Natural killer cell (primary cell): ENCODE measurements around the gene PCNX1. TPM values are rescaled to one million over a fixed set of nuclear protein-coding genes. Genes with fewer than 3 reads are reported as not detected.

Experiments used
- ATAC-seq, 3 donors: fragments of 150-1000 bp in 2 of 3; fragments of 200-7000 bp in 1 of 3; cut with Tn5 transposase; 1 replicate in 1 of 3; 2 replicates in 2 of 3; pipeline ENCODE4 v1.10.0; 2021; ENCODE audit warnings: mild to moderate bottlenecking in 2 of 3, moderate library complexity in 2 of 3
- DNase-seq, 2 donors: peaks; one replicate each; pipeline versions ENCODE4 v3.0.0 to v3.0.0-alpha.2; 2013 to 2021; ENCODE audit warnings: mixed read lengths in 1 of 2
- H3K27ac ChIP-seq: one replicate; pipeline ENCODE4 v1.5.1; 2013; ENCODE audit warnings: mild to moderate bottlenecking, low read length
- H3K27me3 ChIP-seq: one replicate; pipeline ENCODE4 v1.6.1; 2013; ENCODE audit warnings: low read length; ENCODE audit not compliant: control insufficient read depth, insufficient read depth
- H3K36me3 ChIP-seq: one replicate; pipeline ENCODE4 v1.6.1; 2013; ENCODE audit warnings: low read length; ENCODE audit not compliant: control insufficient read depth, insufficient read depth
- H3K4me1 ChIP-seq: one replicate; pipeline ENCODE4 v1.6.1; 2013; ENCODE audit warnings: low read length; ENCODE audit not compliant: control insufficient read depth, insufficient read depth
- H3K4me3 ChIP-seq: one replicate; pipeline ENCODE4 v1.5.1; 2013; ENCODE audit warnings: low read length
- H3K9me3 ChIP-seq: one replicate; pipeline ENCODE4 v1.6.1; 2013; ENCODE audit warnings: low read length; ENCODE audit not compliant: control insufficient read depth, insufficient read depth
- H3K27ac Mint-ChIP-seq, 2 donors: one replicate each; pipeline ENCODE4 v1.8.0; 2022; ENCODE audit warnings: mild to moderate bottlenecking in 2 of 2, mixed read lengths in 2 of 2, moderate library complexity in 1 of 2
- H3K27me3 Mint-ChIP-seq, 2 donors: one replicate each; pipeline ENCODE4 v1.8.0; 2022; ENCODE audit warnings: low read depth in 2 of 2, mixed read lengths in 2 of 2
- H3K36me3 Mint-ChIP-seq: one replicate; pipeline ENCODE4 v1.8.0; 2022; ENCODE audit warnings: mixed read lengths
- H3K4me1 Mint-ChIP-seq, 2 donors: one replicate each; pipeline ENCODE4 v1.8.0; 2022; ENCODE audit warnings: mixed read lengths in 2 of 2
- H3K4me3 Mint-ChIP-seq: one replicate; pipeline ENCODE4 v1.8.0; 2022; ENCODE audit warnings: mild to moderate bottlenecking, moderate library complexity, mixed read lengths
- H3K9me3 Mint-ChIP-seq, 2 donors: one replicate each; pipeline ENCODE4 v1.8.0; 2022; ENCODE audit warnings: mixed read lengths in 2 of 2
- WGBS: methylation state at CpG from one replicate; pipeline ENCODE4 v1.1.7; 2013; ENCODE audit warnings: missing lambda C conversion rate; ENCODE audit not compliant: insufficient coverage; 5-methylcytosine and 5-hydroxymethylcytosine counted together
- intact Hi-C: fragments of 100-400 bp; cut with micrococcal nuclease; formaldehyde crosslinking; loops from one replicate; pipeline ENCODE4 v1.14.2; 2022
- total RNA-seq, 4 donors: library from RNA; stranded (reverse); fragments of 120-200 nt in 1 of 4; gene quantifications; one replicate each; pipeline versions ENCODE4 v1.2.3 to v1.2.4, GENCODE V29; 2013 to 2022
- TF ChIP-seq, protein P1 (sequence below): fragments of 200-600 bp; IDR thresholded peaks from one replicate; pipeline ENCODE4 v1.8.0; 2022; ENCODE audit warnings: antibody characterized with exemption

Gene PCNX1
- total RNA-seq, 3 donors from 2014 or later (not counting 1 experiment from before 2014, with no cell fraction given) = 79.8 to 124 (median 119) TPM

- ATAC-seq (no peak), DNase-seq (no peak)
- Histone ChIP-seq H3K4me1 (peaks cover 8% of the 10 kb centered on the region), H3K27ac (no peak overlapping the region), H3K36me3 (no peaks in the 10 kb centered on the region), H3K27me3 (no peaks in the 10 kb centered on the region), H3K9me3 (no peaks in the 10 kb centered on the region), H3K4me3 (no peak overlapping the region)
- Mint-ChIP-seq H3K27me3 (peaks cover 7 to 8% of the 10 kb centered on the region in 2 donors), H3K36me3 (no peaks in the 10 kb centered on the region), H3K4me3 (no peak overlapping the region), H3K9me3 (no peaks in the 10 kb centered on the region), H3K4me1 (peaks cover 9 to 10% of the 10 kb centered on the region in 2 donors), H3K27ac (no peak overlapping the region)
- TF ChIP-seq, protein P1, sequence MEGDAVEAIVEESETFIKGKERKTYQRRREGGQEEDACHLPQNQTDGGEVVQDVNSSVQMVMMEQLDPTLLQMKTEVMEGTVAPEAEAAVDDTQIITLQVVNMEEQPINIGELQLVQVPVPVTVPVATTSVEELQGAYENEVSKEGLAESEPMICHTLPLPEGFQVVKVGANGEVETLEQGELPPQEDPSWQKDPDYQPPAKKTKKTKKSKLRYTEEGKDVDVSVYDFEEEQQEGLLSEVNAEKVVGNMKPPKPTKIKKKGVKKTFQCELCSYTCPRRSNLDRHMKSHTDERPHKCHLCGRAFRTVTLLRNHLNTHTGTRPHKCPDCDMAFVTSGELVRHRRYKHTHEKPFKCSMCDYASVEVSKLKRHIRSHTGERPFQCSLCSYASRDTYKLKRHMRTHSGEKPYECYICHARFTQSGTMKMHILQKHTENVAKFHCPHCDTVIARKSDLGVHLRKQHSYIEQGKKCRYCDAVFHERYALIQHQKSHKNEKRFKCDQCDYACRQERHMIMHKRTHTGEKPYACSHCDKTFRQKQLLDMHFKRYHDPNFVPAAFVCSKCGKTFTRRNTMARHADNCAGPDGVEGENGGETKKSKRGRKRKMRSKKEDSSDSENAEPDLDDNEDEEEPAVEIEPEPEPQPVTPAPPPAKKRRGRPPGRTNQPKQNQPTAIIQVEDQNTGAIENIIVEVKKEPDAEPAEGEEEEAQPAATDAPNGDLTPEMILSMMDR = no peak
- intact Hi-C loops = no loop called here
- 100% methylated on average over 2 of the region's 2 CpGs for WGBS
Observed at GRCh38 chr14:71135496-71135895, 228.2 kb downstream of the PCNX1 start.

DNA sequence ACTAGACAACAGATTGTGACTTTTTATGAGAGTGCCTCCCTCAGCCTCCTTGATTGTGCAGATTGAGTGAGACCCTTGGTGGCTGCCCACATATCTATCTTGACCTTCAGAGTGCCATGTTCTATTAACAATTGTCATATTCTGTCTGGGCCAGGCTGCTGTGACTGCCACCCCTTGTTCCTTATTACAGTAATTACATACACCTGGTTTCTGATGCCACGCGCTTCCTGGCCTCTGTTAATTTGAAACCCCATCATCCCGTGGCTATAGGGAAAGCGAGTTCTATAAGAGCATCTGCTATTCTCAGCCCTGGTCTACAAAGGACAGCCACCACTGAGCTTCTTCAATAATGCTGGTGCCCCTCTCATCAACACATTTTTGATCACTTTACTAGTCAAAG is 228.7 kb downstream of the PCNX1 start:
- H3K4me1 Mint-ChIP-seq = peaks cover 5% of the 10 kb centered on the region in 2 donors
- peaks cover 7 to 8% of the 10 kb centered on the region in 2 donors for H3K27me3 Mint-ChIP-seq
- DNase-seq (no peak), ATAC-seq (no peak)
- TF ChIP-seq, protein P1 = no peak
- H3K9me3 Mint-ChIP-seq = no peaks in the 10 kb centered on the region
- no peaks in the 10 kb centered on the region for H3K36me3 Mint-ChIP-seq
- H3K27me3 ChIP-seq = no peaks in the 10 kb centered on the region
- no peak overlapping the region for H3K27ac Mint-ChIP-seq
- 90% methylated on average over 4 of the region's 4 CpGs for WGBS
- H3K4me3 Mint-ChIP-seq = no peak overlapping the region
- peaks cover 4% of the 10 kb centered on the region for H3K4me1 ChIP-seq
- no peaks in the 10 kb centered on the region for H3K9me3 ChIP-seq
- no peak overlapping the region for H3K4me3 ChIP-seq
- intact Hi-C loops = no loop called here
- no peak overlapping the region for H3K27ac ChIP-seq
- H3K36me3 ChIP-seq = no peaks in the 10 kb centered on the region

GRCh38 chr14:71136386-71137060 is 229.3 kb downstream of the PCNX1 start:
- intact Hi-C loops = no loop called here
- no peaks in the 10 kb centered on the region for H3K36me3 ChIP-seq
- no peak overlapping the region for H3K4me3 Mint-ChIP-seq

More at GRCh38 chr14:71136386-71137060, 229.3 kb downstream of the PCNX1 start:
- H3K36me3 Mint-ChIP-seq = no peaks in the 10 kb centered on the region
- Histone ChIP-seq H3K9me3 (no peaks in the 10 kb centered on the region), H3K27ac (no peak overlapping the region), H3K4me1 (no peaks in the 10 kb centered on the region), H3K27me3 (no peaks in the 10 kb centered on the region), H3K4me3 (no peak overlapping the region)
- TF ChIP-seq, protein P1 = no peak
- ATAC-seq (no peak), DNase-seq (no peak)
- H3K27me3 Mint-ChIP-seq = peaks cover 7 to 8% of the 10 kb centered on the region in 2 donors
- no peaks in the 10 kb centered on the region for H3K9me3 Mint-ChIP-seq
- no peaks in the 10 kb centered on the region for H3K4me1 Mint-ChIP-seq
- 88% methylated on average over 8 of the region's 9 CpGs for WGBS
- H3K27ac Mint-ChIP-seq = no peak overlapping the region
